PC-3 (cell line): ENCODE data around the gene TBX6. TPM values are rescaled to one million over a fixed set of nuclear protein-coding genes. Genes with fewer than 3 reads are reported as not detected.

Experiments
- ATAC-seq: fragments of 200-7000 bp; cut with Tn5 transposase; 2 replicates; pipeline ENCODE4 v1.9.1; 2020; ENCODE audit warnings: mild to moderate bottlenecking, moderate library complexity
- BruUV-seq: library from RNA; stranded (reverse); fragments of 400-500 nt; replicated peaks from 2 replicates; lab custom pipeline; 2021; lab: Mats Ljungman, UMichigan
- CTCF ChIA-PET: fragments of 300-600 bp; sonication (Branson Sonifier 250); formaldehyde crosslinking; loops from one replicate; lab custom pipeline; 2022; ENCODE audit warnings: antibody characterized with exemption; lab: Charles Lee
- POLR2A ChIA-PET: fragments of 300-600 bp; sonication (Branson Sonifier 250); formaldehyde crosslinking; loops from one replicate; lab custom pipeline; 2022; ENCODE audit warnings: antibody characterized with exemption; ENCODE audit not compliant: unreplicated experiment; lab: Charles Lee
- DNase-seq: peaks from one replicate; pipeline ENCODE4 v3.0.0-alpha.2; 2015
- H2AFZ ChIP-seq: fragments of 300-600 bp; sonication (generic); 2 replicates; pipeline ENCODE4 v1.6.0; 2016; ENCODE audit warnings: antibody characterized with exemption, low read length
- H3F3A ChIP-seq: fragments of 300-600 bp; sonication (generic); one replicate; pipeline ENCODE4 v1.6.0; 2017; ENCODE audit warnings: antibody characterized with exemption, low read length, control low read depth, mild to moderate bottlenecking; ENCODE audit not compliant: unreplicated experiment
- H3K27ac ChIP-seq: fragments of 300-600 bp; sonication (generic); 2 replicates; pipeline ENCODE4 v1.5.1; 2016; ENCODE audit warnings: mild to moderate bottlenecking, low read length
- H3K27me3 ChIP-seq: fragments of 300-600 bp; sonication (generic); 2 replicates; pipeline ENCODE4 v1.6.1; 2016; ENCODE audit warnings: low read length, mixed read lengths
- H3K36me3 ChIP-seq: fragments of 300-600 bp; sonication (generic); 2 replicates; pipeline ENCODE4 v1.6.1; 2016; ENCODE audit warnings: low read depth, mixed run types, low read length, mixed read lengths
- H3K4me1 ChIP-seq: fragments of 300-600 bp; sonication (generic); 2 replicates; pipeline ENCODE4 v1.5.1; 2016; ENCODE audit warnings: low read length; ENCODE audit not compliant: insufficient read depth
- H3K4me2 ChIP-seq: fragments of 300-600 bp; sonication (generic); 2 replicates; pipeline ENCODE4 v1.6.0; 2016; ENCODE audit warnings: low read length
- H3K4me3 ChIP-seq: fragments of 300-600 bp; sonication (generic); 2 replicates; pipeline ENCODE4 v1.5.1; 2016; ENCODE audit warnings: mild to moderate bottlenecking, low read length, mixed read lengths
- H3K79me2 ChIP-seq: fragments of 300-600 bp; sonication (generic); 2 replicates; pipeline ENCODE4 v1.6.1; 2017; ENCODE audit warnings: low read length, mixed read lengths
- H3K9ac ChIP-seq: fragments of 300-600 bp; sonication (generic); 2 replicates; pipeline ENCODE4 v1.6.0; 2016; ENCODE audit warnings: mild to moderate bottlenecking, low read length
- H3K9me2 ChIP-seq: fragments of 300-600 bp; sonication (generic); replicated peaks from 2 replicates; pipeline ENCODE4 v1.6.1; 2016; ENCODE audit warnings: mixed run types, low read length, mixed read lengths
- H3K9me3 ChIP-seq: fragments of 300-600 bp; sonication (generic); 2 replicates; pipeline ENCODE4 v1.6.1; 2016; ENCODE audit warnings: low read length, mixed read lengths
- H4K20me1 ChIP-seq: fragments of 300-600 bp; sonication (generic); 2 replicates; pipeline ENCODE4 v1.6.1; 2016; ENCODE audit warnings: low read length, mixed read lengths
- CTCF ChIP-seq: fragments of 300-600 bp; sonication (generic); conservative IDR thresholded peaks from 2 replicates; pipeline ENCODE4 v1.5.1; 2017; ENCODE audit warnings: antibody characterized with exemption, low read depth, mild to moderate bottlenecking, low read length
- EZH2 ChIP-seq: fragments of 300-600 bp; sonication (generic); IDR thresholded peaks from one replicate; pipeline ENCODE4 v1.6.1; 2017; ENCODE audit warnings: antibody characterized with exemption, mild to moderate bottlenecking, low read length; ENCODE audit not compliant: unreplicated experiment
- EZH2phosphoT487 ChIP-seq: fragments of 300-600 bp; sonication (generic); IDR thresholded peaks from 2 replicates; pipeline ENCODE4 v1.6.1; 2018; ENCODE audit warnings: mild to moderate bottlenecking, antibody characterized with exemption, low read length, borderline replicate concordance
- intact Hi-C: fragments of 100-400 bp; cut with micrococcal nuclease; formaldehyde crosslinking; loops from 2 replicates; pipeline ENCODE4 v1.9.0; 2023
- total RNA-seq: library from RNA; depleted of rRNA; stranded (reverse); fragments of >200 nt; gene quantifications from 2 replicates; pipeline ENCODE4 v1.2.3, GENCODE V29; 2014

Gene TBX6
- total RNA-seq, 1 experiment from 2014 or later = 1.1 TPM

- Histone ChIP-seq H3K36me3 (no peaks in the 10 kb centered on the region), H3K27ac (no peak overlapping the region; the same call in 1 of the 2 replicates), H4K20me1 (no peaks in the 10 kb centered on the region), H3K4me3 (no peak overlapping the region), H3K79me2 (no peaks in the 10 kb centered on the region), H3K27me3 (no peaks in the 10 kb centered on the region), H2AFZ (no peak overlapping the region), H3K4me2 (no peak overlapping the region), H3F3A (no peaks in the 10 kb centered on the region), H3K9me3 (no peaks in the 10 kb centered on the region), H3K9me2 (no peaks in the 10 kb centered on the region), H3K4me1 (peaks cover 10% of the 10 kb centered on the region), H3K9ac (no peak overlapping the region)
- intact Hi-C loops = no loop called here
- no peak for ATAC-seq
- no TSS peak for BruUV-seq
- TF ChIP-seq EZH2 = no peak
- TF ChIP-seq CTCF = no peak
- TF ChIP-seq EZH2phosphoT487 = no peak
- DNase-seq = no peak
- ChIA-PET CTCF (interaction anchor here (1.3 to 2.0 kb wide), 2 partner anchors 33 to 35 kb away, joined by 3 to 13 read pairs; partner anchors contain the start of gene TBX6), POLR2A (no interaction called here)
Measured at GRCh38 chr16:30124985-30125379, 33.3 kb upstream of the TBX6 start.

- TF ChIP-seq EZH2phosphoT487 (no peak), EZH2 (no peak), CTCF (no peak)
- Histone ChIP-seq H2AFZ (peak overlapping the region; percentile 64), H3K79me2 (no peaks in the 10 kb centered on the region), H3K4me1 (peaks cover 10% of the 10 kb centered on the region), H3K9me3 (no peaks in the 10 kb centered on the region), H3K4me2 (peak overlapping the region; percentile 83), H3K27ac (no peak overlapping the region), H3K36me3 (no peaks in the 10 kb centered on the region), H4K20me1 (no peaks in the 10 kb centered on the region), H3K9me2 (no peaks in the 10 kb centered on the region), H3F3A (no peaks in the 10 kb centered on the region), H3K27me3 (no peaks in the 10 kb centered on the region), H3K4me3 (peak overlapping the region; percentile 79), H3K9ac (peak overlapping the region; percentile 72)
- CTCF ChIA-PET = no interaction called here
- POLR2A ChIA-PET = no interaction called here
- ATAC-seq = no peak; the same call in 1 of the 2 replicates
- TSS peak; percentile 25 for BruUV-seq
- DNase-seq = no peak
- intact Hi-C loops = no loop called here
Measured at GRCh38 chr16:30122604-30123160, 31.0 kb upstream of the TBX6 start.
